Measurements from ENCODE around the gene UMPS.
"Not testable (repeated sequence)": the region's sequence is repeated elsewhere in the genome, so short reads cannot be mapped to it uniquely, and the experiment has no call there.

- not testable (repeated sequence) for TF ChIP-seq CTCF, POLR2A (IDR thresholded peaks at IDR 0.05)
These were observed 19.6 kb downstream of the UMPS start for GRCh38 chr3:124749877-124750276.

Data from esophagus squamous epithelium (tissue), 4 donors.